GM10847 (cell line): Measurements from ENCODE around the gene CFAP299.

ENCODE experiments used
- POLR2A ChIP-seq: IDR thresholded peaks from 2 replicates; pipeline ENCODE4 v1.6.1; 2011; ENCODE audit not compliant: insufficient read length; ENCODE audit errors: extremely low read depth

The CFAP299 gene

GRCh38 chr4:80413086-80413485, 77.6 kb downstream of the CFAP299 start:
- no peak for TF ChIP-seq POLR2A

GRCh38 chr4:80417019-80417418, 81.5 kb downstream of the CFAP299 start:
- no peak for TF ChIP-seq POLR2A

GRCh38 chr4:80419946-80420345, 84.4 kb downstream of the CFAP299 start:
- no peak for TF ChIP-seq POLR2A

GRCh38 chr4:80420638-80421037, 85.1 kb downstream of the CFAP299 start:
- no peak for TF ChIP-seq POLR2A

GRCh38 chr4:80422727-80423404, 87.3 kb downstream of the CFAP299 start:
- no peak for TF ChIP-seq POLR2A

- TF ChIP-seq POLR2A, result no peak
These were observed 88.2 kb downstream of the CFAP299 start for GRCh38 chr4:80423553-80424224.

GRCh38 chr4:80424225-80424581, 88.7 kb downstream of the CFAP299 start:
- TF ChIP-seq POLR2A, result no peak

GRCh38 chr4:80425124-80426100, 89.9 kb downstream of the CFAP299 start:
- no peak for TF ChIP-seq POLR2A

GRCh38 chr4:80431203-80431965, 95.9 kb downstream of the CFAP299 start:
- TF ChIP-seq POLR2A, result no peak

- no peak for TF ChIP-seq POLR2A
These were observed 98.7 kb downstream of the CFAP299 start for GRCh38 chr4:80434238-80434637.

- no peak for TF ChIP-seq POLR2A
These were observed 102.5 kb downstream of the CFAP299 start for GRCh38 chr4:80438016-80438415.

- TF ChIP-seq POLR2A, result no peak
These were observed 110.7 kb downstream of the CFAP299 start for GRCh38 chr4:80446248-80446647.

GRCh38 chr4:80446664-80447063, 111.1 kb downstream of the CFAP299 start:
- no peak for TF ChIP-seq POLR2A

GRCh38 chr4:80447493-80447892, 112.0 kb downstream of the CFAP299 start:
- no peak for TF ChIP-seq POLR2A

GRCh38 chr4:80448056-80448455, 112.5 kb downstream of the CFAP299 start:
- TF ChIP-seq POLR2A, result no peak
